ENCODE data around the gene VEPH1.

- TF ChIP-seq CTCF (IDR thresholded peaks at IDR 0.05), result no peak
- TF ChIP-seq POLR2A (IDR thresholded peaks at IDR 0.05), result no peak
Measured at GRCh38 chr3:157329551-157329950, 173.7 kb downstream of the VEPH1 start.

Data from lower leg skin (tissue), 3 donors.